RWPE2 (cell line): ENCODE results near the gene CD83.

Experiments
- ATAC-seq: fragments of 200-7000 bp; cut with Tn5 transposase; 3 replicates; pipeline ENCODE4 v1.9.1; 2021; ENCODE audit warnings: low read depth
- DNase-seq: peaks from one replicate; pipeline ENCODE4 v3.0.0-alpha.2; 2020; ENCODE audit warnings: low spot score
- H3K27ac ChIP-seq: fragments of 450-650 bp; 2 replicates; pipeline ENCODE4 v1.5.1; 2017; ENCODE audit warnings: mild to moderate bottlenecking; ENCODE audit not compliant: poor library complexity, severe bottlenecking
- H3K27me3 ChIP-seq: fragments of 250-450 bp; sonication (Bioruptor Pico); 2 replicates; pipeline ENCODE4 v1.5.1; 2021; ENCODE audit warnings: mild to moderate bottlenecking, moderate library complexity; ENCODE audit not compliant: insufficient read depth, poor library complexity, severe bottlenecking
- H3K36me3 ChIP-seq: fragments of 250-450 bp; sonication (Bioruptor Pico); 2 replicates; pipeline ENCODE4 v1.5.1; 2020; ENCODE audit warnings: low read depth, mild to moderate bottlenecking, moderate library complexity
- H3K4me1 ChIP-seq: fragments of 250-450 bp; sonication (Bioruptor Pico); 2 replicates; pipeline ENCODE4 v1.5.1; 2021; ENCODE audit warnings: mild to moderate bottlenecking, moderate library complexity; ENCODE audit not compliant: insufficient read depth, poor library complexity, severe bottlenecking
- H3K4me3 ChIP-seq: fragments of 250-450 bp; sonication (Bioruptor Pico); 2 replicates; pipeline ENCODE4 v1.5.1; 2021; ENCODE audit warnings: mild to moderate bottlenecking, moderate library complexity; ENCODE audit not compliant: severe bottlenecking
- H3K9me3 ChIP-seq: fragments of 250-450 bp; sonication (Bioruptor Pico); 2 replicates; pipeline ENCODE4 v1.5.1; 2021; ENCODE audit warnings: mild to moderate bottlenecking, moderate library complexity; ENCODE audit not compliant: severe bottlenecking
- CTCF ChIP-seq: fragments of 450-650 bp; IDR thresholded peaks from one replicate; pipeline ENCODE4 v1.5.1; 2017; ENCODE audit warnings: mild to moderate bottlenecking, moderate library complexity; ENCODE audit not compliant: poor library complexity, severe bottlenecking

CD83 gene

GRCh38 chr6:14131579-14131978 is 14.0 kb downstream of the CD83 start:
- no peaks in the 10 kb centered on the region for H3K4me1 ChIP-seq
- ATAC-seq (no peak), DNase-seq (no peak)
- H3K4me3 ChIP-seq: no peak overlapping the region
- no peaks in the 10 kb centered on the region for H3K36me3 ChIP-seq
- TF ChIP-seq CTCF: no peak
- H3K9me3 ChIP-seq: no peaks in the 10 kb centered on the region
- H3K27me3 ChIP-seq: no peaks in the 10 kb centered on the region
- H3K27ac ChIP-seq: no peak overlapping the region

DNA sequence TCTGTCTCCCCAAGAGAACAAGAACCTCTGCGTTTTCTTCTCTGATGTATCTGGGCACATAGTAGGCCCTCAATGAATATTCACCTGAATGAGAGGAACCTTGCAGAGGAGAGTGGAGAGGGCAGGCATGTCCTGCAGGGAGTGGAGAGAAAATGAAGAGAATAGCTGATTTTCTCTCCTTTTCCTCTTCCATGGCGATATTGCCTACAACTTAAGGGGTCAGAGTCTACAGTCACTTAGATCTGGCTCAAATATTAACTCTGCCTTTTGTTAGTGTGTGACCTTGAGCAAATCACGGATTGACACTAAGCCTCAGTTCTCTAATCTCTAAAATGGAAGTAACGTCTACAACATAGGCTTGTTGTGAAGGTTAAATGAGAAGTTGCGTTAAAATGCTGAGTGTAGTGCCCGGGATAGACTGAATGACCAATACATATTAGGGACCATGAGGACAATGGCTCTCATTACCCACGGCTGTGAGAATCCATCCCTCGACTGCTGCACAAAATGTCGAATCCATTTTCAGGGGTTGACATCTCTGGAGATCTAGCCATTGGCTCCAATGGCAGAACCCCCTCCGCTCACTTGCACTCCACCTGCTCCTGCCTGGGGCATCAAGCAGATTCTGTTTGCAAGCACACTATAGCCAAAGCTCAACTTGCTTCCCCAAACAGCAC is 14.8 kb downstream of the CD83 start:
- Histone ChIP-seq H3K4me1 (no peaks in the 10 kb centered on the region), H3K36me3 (no peaks in the 10 kb centered on the region), H3K9me3 (no peaks in the 10 kb centered on the region), H3K4me3 (no peak overlapping the region), H3K27ac (no peak overlapping the region), H3K27me3 (no peaks in the 10 kb centered on the region)
- TF ChIP-seq CTCF: no peak
- DNase-seq: no peak
- no peak for ATAC-seq

DNA sequence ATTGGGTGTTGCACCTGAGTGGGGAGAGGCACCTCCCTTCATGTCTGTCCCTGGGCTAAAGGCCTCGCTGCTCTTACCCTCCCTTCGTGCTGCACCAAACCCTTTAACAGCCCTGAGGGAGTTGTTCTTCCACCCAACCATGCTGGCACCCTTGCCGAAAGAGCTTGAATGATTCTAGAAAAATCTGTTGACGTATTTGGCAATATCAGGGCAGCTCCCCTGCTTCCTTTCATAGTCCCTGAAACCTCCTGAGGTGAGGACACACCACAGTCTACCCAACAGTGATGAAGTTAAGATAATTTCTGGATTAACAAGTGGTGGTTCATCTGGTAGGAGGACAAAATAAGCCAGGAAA is 15.3 kb downstream of the CD83 start:
- Histone ChIP-seq H3K4me3 (no peak overlapping the region), H3K27me3 (no peaks in the 10 kb centered on the region), H3K4me1 (no peaks in the 10 kb centered on the region), H3K36me3 (no peaks in the 10 kb centered on the region), H3K9me3 (no peaks in the 10 kb centered on the region), H3K27ac (no peak overlapping the region)
- DNase-seq (no peak), ATAC-seq (no peak)
- no peak for TF ChIP-seq CTCF

GRCh38 chr6:14134211-14134910 is 16.8 kb downstream of the CD83 start:
- Histone ChIP-seq H3K4me3 (no peak overlapping the region), H3K27ac (no peak overlapping the region), H3K4me1 (no peaks in the 10 kb centered on the region), H3K36me3 (no peaks in the 10 kb centered on the region), H3K9me3 (no peaks in the 10 kb centered on the region), H3K27me3 (no peaks in the 10 kb centered on the region)
- ATAC-seq (no peak), DNase-seq (no peak)
- TF ChIP-seq CTCF: no peak
